Astrocyte of the spinal cord (primary cell): ENCODE results near the gene SYNJ2BP.

Experiments used
- DNase-seq: peaks from one replicate; pipeline ENCODE4 v3.0.0; 2011; ENCODE audit warnings: low read depth, low spot score
- H3K4me3 ChIP-seq: 2 replicates; pipeline ENCODE4 v1.5.1; 2011; ENCODE audit warnings: low read depth, mild to moderate bottlenecking, low read length, moderate library complexity
- in situ Hi-C: cut with HindIII; loops from 2 replicates; pipeline ENCODE4 v1.10.0; 2017; ENCODE audit warnings: low sequenced_read_pairs
- TF ChIP-seq, protein P1 (sequence below): IDR thresholded peaks from 2 replicates; pipeline ENCODE4 v1.5.1; 2012; ENCODE audit warnings: low read depth, mild to moderate bottlenecking, low read length, inconsistent platforms

Gene SYNJ2BP, protein sequence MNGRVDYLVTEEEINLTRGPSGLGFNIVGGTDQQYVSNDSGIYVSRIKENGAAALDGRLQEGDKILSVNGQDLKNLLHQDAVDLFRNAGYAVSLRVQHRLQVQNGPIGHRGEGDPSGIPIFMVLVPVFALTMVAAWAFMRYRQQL

DNA sequence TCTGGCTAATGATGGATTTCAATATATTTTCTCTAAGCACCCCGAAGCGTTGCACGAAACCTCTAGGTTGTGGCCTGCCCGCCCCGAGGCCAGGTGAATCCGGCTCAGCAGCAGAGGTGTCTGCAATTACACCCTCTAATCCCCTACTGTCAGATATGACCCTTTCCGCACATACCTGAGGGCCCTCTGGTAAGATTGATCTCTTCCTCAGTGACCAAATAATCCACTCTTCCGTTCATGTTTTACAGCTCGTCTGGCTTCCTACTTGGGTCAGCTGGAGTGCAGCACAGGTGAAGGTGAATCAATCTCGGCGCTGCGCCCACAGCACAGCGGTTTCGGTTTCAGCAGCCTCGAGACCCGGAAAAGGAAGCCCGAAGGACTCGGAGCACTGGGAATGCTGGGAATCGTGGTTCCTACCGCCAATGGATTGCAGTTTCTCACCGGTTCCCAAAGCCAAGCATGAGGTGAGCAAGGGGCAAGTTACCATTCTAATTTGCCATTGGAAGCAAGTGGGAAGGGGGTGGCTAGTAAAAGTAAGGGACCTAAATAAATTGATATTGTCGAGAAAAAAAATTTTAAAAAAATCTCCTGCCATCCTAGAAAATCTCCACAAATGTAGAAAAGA lies at the start of gene SYNJ2BP:
Gene SYNJ2BP (minus strand): TSS at position 366 of the 625 bp plus-strand sequence. CDS start 127 bp downstream, at position 239.
- TF ChIP-seq, protein P1, sequence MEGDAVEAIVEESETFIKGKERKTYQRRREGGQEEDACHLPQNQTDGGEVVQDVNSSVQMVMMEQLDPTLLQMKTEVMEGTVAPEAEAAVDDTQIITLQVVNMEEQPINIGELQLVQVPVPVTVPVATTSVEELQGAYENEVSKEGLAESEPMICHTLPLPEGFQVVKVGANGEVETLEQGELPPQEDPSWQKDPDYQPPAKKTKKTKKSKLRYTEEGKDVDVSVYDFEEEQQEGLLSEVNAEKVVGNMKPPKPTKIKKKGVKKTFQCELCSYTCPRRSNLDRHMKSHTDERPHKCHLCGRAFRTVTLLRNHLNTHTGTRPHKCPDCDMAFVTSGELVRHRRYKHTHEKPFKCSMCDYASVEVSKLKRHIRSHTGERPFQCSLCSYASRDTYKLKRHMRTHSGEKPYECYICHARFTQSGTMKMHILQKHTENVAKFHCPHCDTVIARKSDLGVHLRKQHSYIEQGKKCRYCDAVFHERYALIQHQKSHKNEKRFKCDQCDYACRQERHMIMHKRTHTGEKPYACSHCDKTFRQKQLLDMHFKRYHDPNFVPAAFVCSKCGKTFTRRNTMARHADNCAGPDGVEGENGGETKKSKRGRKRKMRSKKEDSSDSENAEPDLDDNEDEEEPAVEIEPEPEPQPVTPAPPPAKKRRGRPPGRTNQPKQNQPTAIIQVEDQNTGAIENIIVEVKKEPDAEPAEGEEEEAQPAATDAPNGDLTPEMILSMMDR, result no peak
- H3K4me3 ChIP-seq, result peak within 1 kb of the TSS; percentile 91
- in situ Hi-C loops, result no loop called here
- peak; percentile 69 for DNase-seq

DNA sequence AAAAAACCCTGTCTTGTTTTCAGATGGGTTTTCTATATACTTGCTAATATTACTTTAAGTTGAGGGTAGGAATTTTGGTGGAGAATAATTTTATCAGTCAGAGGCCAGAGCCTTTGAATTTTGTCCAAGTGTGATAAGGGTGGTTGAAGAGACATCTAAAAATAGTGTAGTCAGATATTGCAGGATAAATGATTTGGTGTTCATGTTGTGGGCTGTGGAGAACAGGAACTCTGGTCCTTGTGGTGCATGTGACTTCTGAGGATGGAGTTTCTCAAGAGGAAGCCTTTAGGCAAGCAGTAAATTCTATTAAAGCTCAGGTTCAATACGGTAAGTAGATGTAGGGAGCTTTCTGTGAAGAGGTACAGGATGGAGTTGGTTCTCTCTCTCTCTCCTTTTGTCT lies 37.8 kb upstream of the SYNJ2BP start:
- DNase-seq, result no peak
- in situ Hi-C loops, result no loop called here
- TF ChIP-seq, protein P1, result no peak
- H3K4me3 ChIP-seq, result no peak overlapping the region

DNA sequence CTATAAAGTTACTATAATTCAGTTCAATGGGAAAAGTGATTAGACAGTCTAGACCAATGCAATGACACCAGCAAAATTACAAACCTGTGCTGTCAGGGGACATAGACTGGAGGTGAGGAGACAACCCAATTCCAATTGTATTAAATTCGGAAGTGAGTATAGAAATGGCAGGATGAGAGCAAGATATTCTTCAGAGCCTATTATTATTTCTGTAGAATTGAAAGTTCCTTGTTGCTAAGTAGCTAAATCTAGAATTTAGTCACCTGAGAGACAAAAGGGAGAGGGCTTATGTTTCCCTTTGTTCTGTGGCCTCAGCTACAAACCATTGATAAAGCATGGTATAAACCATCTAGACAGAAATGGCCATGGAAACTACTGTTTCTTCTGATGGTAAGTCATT lies 35.0 kb upstream of the SYNJ2BP start, which contains the start of gene ADAM21:
Gene ADAM21 (plus strand): TSS at position 301 of the 400 bp plus-strand sequence. CDS start 5,326 bp downstream, outside the sequence.
- H3K4me3 ChIP-seq, result no peak within 1 kb of the TSS
- no peak for DNase-seq
- TF ChIP-seq, protein P1, result no peak
- in situ Hi-C loops, result no loop called here

DNA sequence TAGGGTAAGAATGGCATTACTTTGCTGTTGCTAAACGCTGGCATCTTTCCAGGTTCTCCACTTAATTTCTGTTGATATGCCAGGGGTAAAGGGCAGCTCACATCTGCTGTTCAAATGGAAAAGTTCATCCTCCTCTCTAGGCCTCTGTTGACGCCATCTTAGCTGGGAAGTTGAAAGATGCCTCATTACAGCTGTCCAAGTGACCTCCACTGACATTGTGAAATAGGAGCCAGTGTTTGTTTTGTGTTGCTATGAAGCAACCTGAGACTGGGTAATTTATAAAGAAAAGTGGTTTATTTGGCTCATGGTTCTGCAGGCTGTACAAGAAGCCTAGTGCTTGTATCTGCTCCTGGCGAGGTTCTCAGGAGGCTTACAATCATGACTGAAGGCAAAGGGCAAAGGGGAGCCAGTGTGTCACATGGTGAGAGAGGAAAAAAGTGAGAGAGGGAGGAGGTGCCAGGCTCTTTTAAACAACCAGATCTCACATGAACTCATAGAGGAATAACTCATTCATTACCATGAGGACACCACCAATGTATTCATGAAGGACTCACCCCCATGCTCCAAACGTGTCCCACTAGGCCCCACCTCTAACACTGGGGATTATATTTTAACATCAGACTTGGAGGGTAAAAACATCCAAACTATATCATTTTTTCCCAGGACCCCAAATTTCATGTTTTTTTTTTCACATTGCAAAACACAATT lies 31.9 kb upstream of the SYNJ2BP start:
- TF ChIP-seq, protein P1, result no peak
- in situ Hi-C loops, result no loop called here
- H3K4me3 ChIP-seq, result no peak overlapping the region
- DNase-seq, result peak; percentile 22

DNA sequence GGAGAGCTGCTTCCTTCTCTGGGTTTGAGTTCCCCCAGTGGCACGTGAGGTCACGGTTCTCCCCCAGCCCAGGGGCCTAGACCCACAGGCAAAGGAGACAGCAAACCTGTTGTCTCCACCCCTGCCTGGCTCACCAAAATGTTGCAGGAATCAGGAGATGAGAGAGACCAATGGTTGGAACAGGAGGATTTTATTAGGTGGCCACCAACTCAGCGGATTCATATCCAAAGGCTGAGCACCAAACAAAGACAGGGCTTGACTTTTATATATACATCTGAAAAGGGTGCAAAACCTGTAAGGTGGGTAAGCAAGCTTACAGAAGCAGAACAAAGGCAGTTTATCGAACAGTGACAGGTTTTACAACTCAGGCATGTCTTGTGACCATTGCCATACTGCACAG lies 25.9 kb upstream of the SYNJ2BP start:
- no peak overlapping the region for H3K4me3 ChIP-seq
- no peak for DNase-seq
- TF ChIP-seq, protein P1, result no peak
- in situ Hi-C loops, result no loop called here

DNA sequence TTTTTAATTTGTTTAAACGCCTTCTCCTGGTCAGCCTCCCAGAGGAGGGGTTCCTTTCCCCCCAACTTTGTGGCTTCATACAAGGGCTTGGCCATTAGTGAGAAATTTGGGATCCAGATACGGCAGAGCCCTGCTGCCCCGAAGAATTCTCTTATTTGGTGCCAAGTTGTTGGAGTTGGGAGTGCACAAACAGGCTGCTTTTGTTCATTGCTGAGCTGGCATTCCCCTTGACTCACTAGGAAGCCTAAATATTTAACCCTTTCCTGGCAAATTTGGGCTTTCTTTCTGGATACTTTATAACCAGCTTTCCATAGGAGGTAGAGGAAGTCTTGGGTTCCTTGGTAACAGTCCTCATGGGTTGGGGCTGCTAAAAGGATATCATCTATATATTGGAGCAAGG lies 24.8 kb upstream of the SYNJ2BP start:
- in situ Hi-C loops, result no loop called here
- no peak overlapping the region for H3K4me3 ChIP-seq
- TF ChIP-seq, protein P1, result no peak
- DNase-seq, result no peak
